ENCODE results near the gene YWHAB.

YWHAB gene

GRCh38 chr20:44956410-44956809 lies 70.9 kb downstream of the YWHAB start:
- Histone ChIP-seq H3K9ac (ENCODE audit: low read depth, low read length) (no peak overlapping the region), H3K27ac (ENCODE audit: low read depth, low read length) (no peak overlapping the region), H3K4me3 (ENCODE audit: low read length) (no peak overlapping the region), H3K36me3 (ENCODE audit: insufficient read depth, low read length) (peaks cover 59% of the 10 kb centered on the region), H3K27me3 (ENCODE audit: insufficient read depth, low read length) (peaks cover 7% of the 10 kb centered on the region), H3K9me3 (ENCODE audit: insufficient read depth, low read depth, low read length) (no peaks in the 10 kb centered on the region), H3K4me1 (ENCODE audit: insufficient read depth, low read length) (peaks cover 18% of the 10 kb centered on the region)
- whole genome bisulfite sequencing, result 94% methylated on average over 3 of the region's 3 CpGs
